ENCODE results near the gene DLG1. TPM values are rescaled to one million over a fixed set of nuclear protein-coding genes. Genes with fewer than 3 reads are reported as not detected.

Gene DLG1
- polyA plus RNA-seq, 1 donor from 2014 or later: 43.9 TPM

DNA sequence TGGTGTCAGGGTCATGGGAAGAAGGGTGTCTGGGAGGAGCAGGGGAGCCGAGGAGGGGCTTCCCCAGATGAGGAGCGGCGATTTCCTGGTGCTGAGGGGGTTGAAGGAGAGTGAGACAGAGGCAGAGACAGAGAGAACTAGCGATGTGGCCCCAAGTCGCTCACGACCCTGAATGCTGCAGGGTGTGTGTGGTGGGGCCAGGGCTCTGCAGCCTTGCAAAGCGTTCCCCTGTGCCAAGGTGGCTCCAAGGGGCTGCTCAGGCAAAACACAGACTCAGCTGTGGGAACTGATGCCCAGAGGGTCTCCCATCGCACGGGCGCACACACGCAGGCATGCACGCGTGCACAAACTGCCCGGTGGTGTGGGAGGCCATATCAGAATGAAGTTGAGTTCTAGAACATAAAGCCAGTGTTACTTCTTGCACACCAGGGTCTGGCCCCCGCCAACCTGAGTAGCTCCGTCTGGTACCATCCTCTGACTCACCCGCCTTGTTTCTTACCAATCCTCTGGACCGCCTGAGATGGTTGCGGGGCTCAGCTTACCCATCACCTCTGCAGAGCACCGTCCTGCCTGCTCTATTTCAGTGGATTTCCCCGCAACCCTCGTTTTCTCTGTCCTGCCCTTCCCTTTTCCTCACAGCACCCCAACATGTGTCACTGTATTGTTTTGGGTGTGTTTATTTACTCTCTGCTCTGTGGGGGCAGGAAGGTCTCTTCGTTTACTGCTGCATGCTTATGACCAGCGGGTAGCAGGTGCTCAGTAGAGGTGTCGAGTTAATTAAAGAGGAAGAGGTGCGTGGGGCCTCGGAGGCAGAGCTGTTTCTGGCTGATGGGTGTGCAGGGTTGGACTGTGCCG, 273.3 kb downstream of the DLG1 start:
- H3K27ac ChIP-seq (ENCODE audit: low read length): no peak overlapping the region
- no peaks in the 10 kb centered on the region for H3K36me3 ChIP-seq (ENCODE audit: insufficient read depth, low read length)
- no peaks in the 10 kb centered on the region for H3F3A ChIP-seq (ENCODE audit: insufficient read depth, low read length, poor library complexity, severe bottlenecking)
- H3K9ac ChIP-seq (ENCODE audit: low read length): no peak overlapping the region
- H4K20me1 ChIP-seq (ENCODE audit: insufficient read depth): no peaks in the 10 kb centered on the region
- H3K4me3 ChIP-seq (ENCODE audit: low read length): no peak overlapping the region
- no peak overlapping the region for H3K4me2 ChIP-seq (ENCODE audit: low read length)
- H3K79me2 ChIP-seq (replicated peaks; ENCODE audit: insufficient read depth, low read length): no peaks in the 10 kb centered on the region
- no peak overlapping the region for H2AFZ ChIP-seq (ENCODE audit: low read depth, low read length)
- TF ChIP-seq MXI1 (conservative IDR thresholded peaks at IDR 0.05; ENCODE audit: poor library complexity, severe bottlenecking): no peak
- TF ChIP-seq TAF1 (IDR thresholded peaks at IDR 0.05; ENCODE audit: low read depth): no peak
- TF ChIP-seq EP300 (conservative IDR thresholded peaks at IDR 0.05; ENCODE audit: poor library complexity, severe bottlenecking): no peak
- TF ChIP-seq, protein P1, sequence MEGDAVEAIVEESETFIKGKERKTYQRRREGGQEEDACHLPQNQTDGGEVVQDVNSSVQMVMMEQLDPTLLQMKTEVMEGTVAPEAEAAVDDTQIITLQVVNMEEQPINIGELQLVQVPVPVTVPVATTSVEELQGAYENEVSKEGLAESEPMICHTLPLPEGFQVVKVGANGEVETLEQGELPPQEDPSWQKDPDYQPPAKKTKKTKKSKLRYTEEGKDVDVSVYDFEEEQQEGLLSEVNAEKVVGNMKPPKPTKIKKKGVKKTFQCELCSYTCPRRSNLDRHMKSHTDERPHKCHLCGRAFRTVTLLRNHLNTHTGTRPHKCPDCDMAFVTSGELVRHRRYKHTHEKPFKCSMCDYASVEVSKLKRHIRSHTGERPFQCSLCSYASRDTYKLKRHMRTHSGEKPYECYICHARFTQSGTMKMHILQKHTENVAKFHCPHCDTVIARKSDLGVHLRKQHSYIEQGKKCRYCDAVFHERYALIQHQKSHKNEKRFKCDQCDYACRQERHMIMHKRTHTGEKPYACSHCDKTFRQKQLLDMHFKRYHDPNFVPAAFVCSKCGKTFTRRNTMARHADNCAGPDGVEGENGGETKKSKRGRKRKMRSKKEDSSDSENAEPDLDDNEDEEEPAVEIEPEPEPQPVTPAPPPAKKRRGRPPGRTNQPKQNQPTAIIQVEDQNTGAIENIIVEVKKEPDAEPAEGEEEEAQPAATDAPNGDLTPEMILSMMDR (IDR thresholded peaks at IDR 0.05; ENCODE audit: poor library complexity, severe bottlenecking): no peak
- TF ChIP-seq POLR2AphosphoS5 (IDR thresholded peaks at IDR 0.05): no peak
- TF ChIP-seq SMC3 (conservative IDR thresholded peaks at IDR 0.05; ENCODE audit: poor library complexity): no peak
- TF ChIP-seq, protein P2, sequence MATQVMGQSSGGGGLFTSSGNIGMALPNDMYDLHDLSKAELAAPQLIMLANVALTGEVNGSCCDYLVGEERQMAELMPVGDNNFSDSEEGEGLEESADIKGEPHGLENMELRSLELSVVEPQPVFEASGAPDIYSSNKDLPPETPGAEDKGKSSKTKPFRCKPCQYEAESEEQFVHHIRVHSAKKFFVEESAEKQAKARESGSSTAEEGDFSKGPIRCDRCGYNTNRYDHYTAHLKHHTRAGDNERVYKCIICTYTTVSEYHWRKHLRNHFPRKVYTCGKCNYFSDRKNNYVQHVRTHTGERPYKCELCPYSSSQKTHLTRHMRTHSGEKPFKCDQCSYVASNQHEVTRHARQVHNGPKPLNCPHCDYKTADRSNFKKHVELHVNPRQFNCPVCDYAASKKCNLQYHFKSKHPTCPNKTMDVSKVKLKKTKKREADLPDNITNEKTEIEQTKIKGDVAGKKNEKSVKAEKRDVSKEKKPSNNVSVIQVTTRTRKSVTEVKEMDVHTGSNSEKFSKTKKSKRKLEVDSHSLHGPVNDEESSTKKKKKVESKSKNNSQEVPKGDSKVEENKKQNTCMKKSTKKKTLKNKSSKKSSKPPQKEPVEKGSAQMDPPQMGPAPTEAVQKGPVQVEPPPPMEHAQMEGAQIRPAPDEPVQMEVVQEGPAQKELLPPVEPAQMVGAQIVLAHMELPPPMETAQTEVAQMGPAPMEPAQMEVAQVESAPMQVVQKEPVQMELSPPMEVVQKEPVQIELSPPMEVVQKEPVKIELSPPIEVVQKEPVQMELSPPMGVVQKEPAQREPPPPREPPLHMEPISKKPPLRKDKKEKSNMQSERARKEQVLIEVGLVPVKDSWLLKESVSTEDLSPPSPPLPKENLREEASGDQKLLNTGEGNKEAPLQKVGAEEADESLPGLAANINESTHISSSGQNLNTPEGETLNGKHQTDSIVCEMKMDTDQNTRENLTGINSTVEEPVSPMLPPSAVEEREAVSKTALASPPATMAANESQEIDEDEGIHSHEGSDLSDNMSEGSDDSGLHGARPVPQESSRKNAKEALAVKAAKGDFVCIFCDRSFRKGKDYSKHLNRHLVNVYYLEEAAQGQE (IDR thresholded peaks at IDR 0.05; ENCODE audit: borderline replicate concordance): no peak
- no peak for TF ChIP-seq RAD21 (conservative IDR thresholded peaks at IDR 0.05)
- TF ChIP-seq EZH2 (IDR thresholded peaks at IDR 0.05; ENCODE audit: borderline replicate concordance, insufficient read depth, low read length, poor library complexity, severe bottlenecking): no peak
- H3K9me2 ChIP-seq (ENCODE audit: insufficient read depth, low read length): no peaks in the 10 kb centered on the region
- no peaks in the 10 kb centered on the region for H3K9me3 ChIP-seq (ENCODE audit: low read length)
- H3K27me3 ChIP-seq (ENCODE audit: insufficient read depth, low read depth, low read length): peaks cover 15% of the 10 kb centered on the region

GRCh38 chr3:197023998-197024651, 274.3 kb downstream of the DLG1 start:
- Histone ChIP-seq H3K9ac (ENCODE audit: low read length) (no peak overlapping the region), H3K9me2 (ENCODE audit: insufficient read depth, low read length) (no peaks in the 10 kb centered on the region), H3K79me2 (replicated peaks; ENCODE audit: insufficient read depth, low read length) (no peaks in the 10 kb centered on the region), H2AFZ (ENCODE audit: low read depth, low read length) (no peak overlapping the region), H3K4me3 (ENCODE audit: low read length) (no peak overlapping the region), H3K4me2 (ENCODE audit: low read length) (no peak overlapping the region), H3K36me3 (ENCODE audit: insufficient read depth, low read length) (no peaks in the 10 kb centered on the region), H3K27me3 (ENCODE audit: insufficient read depth, low read depth, low read length) (peaks cover 7% of the 10 kb centered on the region), H3K9me3 (ENCODE audit: low read length) (no peaks in the 10 kb centered on the region), H4K20me1 (ENCODE audit: insufficient read depth) (no peaks in the 10 kb centered on the region), H3K27ac (ENCODE audit: low read length) (no peak overlapping the region), H3F3A (ENCODE audit: insufficient read depth, low read length, poor library complexity, severe bottlenecking) (no peaks in the 10 kb centered on the region)
- TF ChIP-seq, protein P1 (IDR thresholded peaks at IDR 0.05; ENCODE audit: poor library complexity, severe bottlenecking): no peak
- TF ChIP-seq MXI1 (conservative IDR thresholded peaks at IDR 0.05; ENCODE audit: poor library complexity, severe bottlenecking) (no peak), EP300 (conservative IDR thresholded peaks at IDR 0.05; ENCODE audit: poor library complexity, severe bottlenecking) (no peak), EZH2 (IDR thresholded peaks at IDR 0.05; ENCODE audit: borderline replicate concordance, insufficient read depth, low read length, poor library complexity, severe bottlenecking) (no peak), TAF1 (IDR thresholded peaks at IDR 0.05; ENCODE audit: low read depth) (no peak), POLR2AphosphoS5 (IDR thresholded peaks at IDR 0.05) (no peak), SMC3 (conservative IDR thresholded peaks at IDR 0.05; ENCODE audit: poor library complexity) (no peak), RAD21 (conservative IDR thresholded peaks at IDR 0.05) (no peak)
- TF ChIP-seq, protein P2 (IDR thresholded peaks at IDR 0.05; ENCODE audit: borderline replicate concordance): no peak

All from neural cell (in vitro differentiated cells).